PFSK-1 (cell line): ENCODE results near the gene CUEDC1.

Source experiments
- SIN3A ChIP-seq: IDR thresholded peaks from 2 replicates; pipeline ENCODE4 v1.6.1; 2012; ENCODE audit warnings: mild to moderate bottlenecking, low read length, moderate library complexity, borderline replicate concordance; ENCODE audit not compliant: insufficient read depth
- TF ChIP-seq, protein P1 (sequence below), 2 experiments: IDR thresholded peaks; 2 replicates each; pipeline versions ENCODE4 v1.6.1 to v1.8.0; 2011 to 2012; ENCODE audit warnings: low read depth in 2 of 2, low read length in 2 of 2, control low read depth in 1 of 2, inconsistent platforms in 1 of 2, mild to moderate bottlenecking in 1 of 2, moderate library complexity in 1 of 2; ENCODE audit not compliant: insufficient read depth in 1 of 2

DNA sequence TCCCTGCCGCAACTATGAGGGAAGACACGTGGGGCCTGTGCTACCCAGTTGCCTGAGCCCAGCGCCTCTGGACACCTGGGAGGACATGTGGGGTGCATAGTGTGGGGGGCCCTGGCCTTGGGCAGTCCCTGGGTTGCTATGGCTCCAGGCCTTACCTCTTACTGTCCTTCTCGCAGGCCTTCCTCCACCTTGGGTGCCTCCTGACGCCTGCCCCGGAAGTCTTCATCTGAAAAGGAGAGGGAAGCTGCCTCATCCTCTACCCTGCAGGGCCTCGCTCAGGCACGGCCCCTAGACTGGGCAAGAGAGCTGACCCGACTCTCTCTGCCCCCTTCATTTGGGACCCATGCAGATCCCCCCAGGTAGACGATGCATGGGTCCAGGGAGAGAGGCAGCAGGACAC, 88.9 kb downstream of the CUEDC1 start:
- TF ChIP-seq SIN3A, result no peak
- TF ChIP-seq, protein P1, sequence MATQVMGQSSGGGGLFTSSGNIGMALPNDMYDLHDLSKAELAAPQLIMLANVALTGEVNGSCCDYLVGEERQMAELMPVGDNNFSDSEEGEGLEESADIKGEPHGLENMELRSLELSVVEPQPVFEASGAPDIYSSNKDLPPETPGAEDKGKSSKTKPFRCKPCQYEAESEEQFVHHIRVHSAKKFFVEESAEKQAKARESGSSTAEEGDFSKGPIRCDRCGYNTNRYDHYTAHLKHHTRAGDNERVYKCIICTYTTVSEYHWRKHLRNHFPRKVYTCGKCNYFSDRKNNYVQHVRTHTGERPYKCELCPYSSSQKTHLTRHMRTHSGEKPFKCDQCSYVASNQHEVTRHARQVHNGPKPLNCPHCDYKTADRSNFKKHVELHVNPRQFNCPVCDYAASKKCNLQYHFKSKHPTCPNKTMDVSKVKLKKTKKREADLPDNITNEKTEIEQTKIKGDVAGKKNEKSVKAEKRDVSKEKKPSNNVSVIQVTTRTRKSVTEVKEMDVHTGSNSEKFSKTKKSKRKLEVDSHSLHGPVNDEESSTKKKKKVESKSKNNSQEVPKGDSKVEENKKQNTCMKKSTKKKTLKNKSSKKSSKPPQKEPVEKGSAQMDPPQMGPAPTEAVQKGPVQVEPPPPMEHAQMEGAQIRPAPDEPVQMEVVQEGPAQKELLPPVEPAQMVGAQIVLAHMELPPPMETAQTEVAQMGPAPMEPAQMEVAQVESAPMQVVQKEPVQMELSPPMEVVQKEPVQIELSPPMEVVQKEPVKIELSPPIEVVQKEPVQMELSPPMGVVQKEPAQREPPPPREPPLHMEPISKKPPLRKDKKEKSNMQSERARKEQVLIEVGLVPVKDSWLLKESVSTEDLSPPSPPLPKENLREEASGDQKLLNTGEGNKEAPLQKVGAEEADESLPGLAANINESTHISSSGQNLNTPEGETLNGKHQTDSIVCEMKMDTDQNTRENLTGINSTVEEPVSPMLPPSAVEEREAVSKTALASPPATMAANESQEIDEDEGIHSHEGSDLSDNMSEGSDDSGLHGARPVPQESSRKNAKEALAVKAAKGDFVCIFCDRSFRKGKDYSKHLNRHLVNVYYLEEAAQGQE (IDR thresholded peaks at IDR 0.05; ENCODE audit: insufficient read depth in 1 of 2, low read depth in 2 of 2, low read length in 2 of 2), result no peak
